GM19452 (cell line): Measurements from ENCODE around the gene FBXO28.
"Not testable (repeated sequence)": the region's sequence is repeated elsewhere in the genome, so short reads cannot be mapped to it uniquely, and the experiment has no call there.

ENCODE experiments used
- ATAC-seq: cut with Tn5 transposase; IDR thresholded peaks from one replicate; pipeline ENCODE4 v1.9.1; 2021; ENCODE audit not compliant: unreplicated experiment

FBXO28 gene

GRCh38 chr1:224113918-224114786, at the start of gene FBXO28:
Gene FBXO28, plus strand, starts transcription at chr1:224114111. Its CDS starts 19 bp downstream, at chr1:224114130.
- ATAC-seq: peak; percentile 98

- ATAC-seq: no peak
Measured at GRCh38 chr1:224064150-224064549, 49.8 kb upstream of the FBXO28 start.

- ATAC-seq: no peak
Measured at GRCh38 chr1:224065455-224065854, 48.5 kb upstream of the FBXO28 start.

- no peak for ATAC-seq
Measured at GRCh38 chr1:224067207-224067606, 46.7 kb upstream of the FBXO28 start.

- no peak for ATAC-seq
Measured at GRCh38 chr1:224067621-224068457, 46.1 kb upstream of the FBXO28 start.

GRCh38 chr1:224068458-224069072, 45.3 kb upstream of the FBXO28 start:
- ATAC-seq: no peak

- no peak for ATAC-seq
Measured at GRCh38 chr1:224069138-224069537, 44.8 kb upstream of the FBXO28 start.

- no peak for ATAC-seq
Measured at GRCh38 chr1:224070521-224070920, 43.4 kb upstream of the FBXO28 start.

- no peak for ATAC-seq
Measured at GRCh38 chr1:224076407-224076806, 37.5 kb upstream of the FBXO28 start.

- not testable (repeated sequence) for ATAC-seq
Measured at GRCh38 chr1:224079644-224080043, 34.3 kb upstream of the FBXO28 start.

GRCh38 chr1:224080115-224080774, 33.7 kb upstream of the FBXO28 start:
- no peak for ATAC-seq

GRCh38 chr1:224081604-224082003, 32.3 kb upstream of the FBXO28 start:
- no peak for ATAC-seq

- ATAC-seq: no peak
Measured at GRCh38 chr1:224082146-224082545, 31.8 kb upstream of the FBXO28 start.

- ATAC-seq: no peak
Measured at GRCh38 chr1:224084867-224085266, 29.0 kb upstream of the FBXO28 start.

GRCh38 chr1:224085421-224086108, 28.3 kb upstream of the FBXO28 start:
- no peak for ATAC-seq

- ATAC-seq: no peak
Measured at GRCh38 chr1:224087286-224087794, 26.6 kb upstream of the FBXO28 start.

- ATAC-seq: no peak
Measured at GRCh38 chr1:224089583-224089982, 24.3 kb upstream of the FBXO28 start.

GRCh38 chr1:224090116-224090515, 23.8 kb upstream of the FBXO28 start:
- no peak for ATAC-seq

GRCh38 chr1:224092111-224092510, 21.8 kb upstream of the FBXO28 start:
- no peak for ATAC-seq

GRCh38 chr1:224092601-224093000, 21.3 kb upstream of the FBXO28 start:
- no peak for ATAC-seq
